Neuronal stem cell (in vitro differentiated cells): ENCODE measurements around the gene NFE2.
A peak's percentile ranks its signal among the peaks of the same experiment; 100 is the strongest.

ENCODE experiments used
- DNase-seq: peaks from one replicate; pipeline ENCODE4 v3.0.0-alpha.2; 2013; ENCODE audit warnings: low spot score
- H2AFZ ChIP-seq: one replicate; pipeline ENCODE4 v1.6.1; 2013; ENCODE audit warnings: mild to moderate bottlenecking, low read length, inconsistent platforms
- H2AK5ac ChIP-seq: 2 replicates; pipeline ENCODE4 v1.6.1; 2013; ENCODE audit warnings: low read depth, mild to moderate bottlenecking, inconsistent platforms, low read length, moderate library complexity, mixed read lengths
- H2BK120ac ChIP-seq: 2 replicates; pipeline ENCODE4 v1.6.1; 2013; ENCODE audit warnings: low read depth, mild to moderate bottlenecking, inconsistent platforms, low read length, moderate library complexity, mixed read lengths
- H2BK12ac ChIP-seq: one replicate; pipeline ENCODE4 v1.6.1; 2013; ENCODE audit warnings: low read length, inconsistent platforms
- H2BK15ac ChIP-seq: 2 replicates; pipeline ENCODE4 v1.6.1; 2013; ENCODE audit warnings: mild to moderate bottlenecking, low read length, inconsistent platforms, mixed read lengths
- H2BK5ac ChIP-seq: one replicate; pipeline ENCODE4 v1.6.1; 2013; ENCODE audit warnings: inconsistent platforms, mild to moderate bottlenecking, low read length, moderate library complexity
- H3K14ac ChIP-seq: one replicate; pipeline ENCODE4 v1.6.1; 2013; ENCODE audit warnings: low read length, inconsistent platforms
- H3K18ac ChIP-seq: 2 replicates; pipeline ENCODE4 v1.6.1; 2013; ENCODE audit warnings: low read length, inconsistent platforms
- H3K23ac ChIP-seq: 2 replicates; pipeline ENCODE4 v1.6.1; 2013; ENCODE audit warnings: low read depth, mild to moderate bottlenecking, mixed read lengths, low read length, inconsistent platforms; ENCODE audit not compliant: poor library complexity
- H3K27ac ChIP-seq: replicated peaks from 3 replicates; pipeline ENCODE4 v1.5.1; 2013; ENCODE audit warnings: low read length, inconsistent platforms
- H3K27me3 ChIP-seq, 3 experiments: 2 replicates each; pipeline ENCODE4 v1.6.1; 2013; ENCODE audit warnings: low read length in 3 of 3, mild to moderate bottlenecking in 2 of 3, inconsistent platforms in 1 of 3, low read depth in 1 of 3, mixed read lengths in 1 of 3, moderate library complexity in 1 of 3; ENCODE audit not compliant: control insufficient read depth in 3 of 3, insufficient read depth in 3 of 3
- H3K36me3 ChIP-seq, 2 donors: replicated peaks in 1 of 2; 2 replicates each; pipeline ENCODE4 v1.6.1; 2013; ENCODE audit warnings: low read length in 2 of 2; ENCODE audit not compliant: control insufficient read depth in 2 of 2, insufficient read depth in 2 of 2
- H3K4ac ChIP-seq: 2 replicates; pipeline ENCODE4 v1.6.1; 2013; ENCODE audit warnings: inconsistent platforms, mild to moderate bottlenecking, low read length, moderate library complexity
- H3K4me1 ChIP-seq, 2 donors: 1 replicate in 1 of 2; 2 replicates in 1 of 2; pipeline ENCODE4 v1.6.1; 2013; ENCODE audit warnings: low read length in 2 of 2, low read depth in 1 of 2; ENCODE audit not compliant: control insufficient read depth in 2 of 2, insufficient read depth in 1 of 2
- H3K4me2 ChIP-seq: one replicate; pipeline ENCODE4 v1.6.1; 2013; ENCODE audit warnings: mild to moderate bottlenecking, low read length, inconsistent platforms; ENCODE audit not compliant: insufficient read depth, poor library complexity, severe bottlenecking
- H3K4me3 ChIP-seq, 2 donors: 2 replicates each; pipeline ENCODE4 v1.5.1; 2013; ENCODE audit warnings: low read length in 2 of 2, mild to moderate bottlenecking in 2 of 2, inconsistent platforms in 1 of 2, moderate library complexity in 1 of 2
- H3K79me1 ChIP-seq: one replicate; pipeline ENCODE4 v1.6.1; 2013; ENCODE audit warnings: low read depth, mild to moderate bottlenecking, inconsistent platforms, low read length, moderate library complexity
- H3K9ac ChIP-seq: one replicate; pipeline ENCODE4 v1.6.1; 2013; ENCODE audit warnings: mild to moderate bottlenecking, low read depth, low read length, inconsistent platforms; ENCODE audit not compliant: poor library complexity
- H3K9me3 ChIP-seq, 2 donors: replicated peaks in 1 of 2; 2 replicates each; pipeline versions ENCODE3 to v1.6.1; 2013; ENCODE audit warnings: low read length in 2 of 2, mild to moderate bottlenecking in 2 of 2, inconsistent platforms in 1 of 2, low read depth in 1 of 2, mixed read lengths in 1 of 2, moderate library complexity in 1 of 2; ENCODE audit not compliant: control insufficient read depth in 2 of 2, insufficient read depth in 1 of 2
- H4K8ac ChIP-seq: one replicate; pipeline ENCODE4 v1.6.1; 2013; ENCODE audit warnings: low read depth, mild to moderate bottlenecking, inconsistent platforms, low read length, moderate library complexity
- H4K91ac ChIP-seq: one replicate; pipeline ENCODE4 v1.6.1; 2013; ENCODE audit warnings: low read length, low read depth, mild to moderate bottlenecking, inconsistent platforms; ENCODE audit not compliant: poor library complexity
- WGBS, 2 donors: extraction: QIAGEN DNeasy Blood & Tissue Kit; methylation state at CpG; one replicate each; pipeline ENCODE4 v1.1.7; 2013; ENCODE audit warnings: missing lambda C conversion rate in 2 of 2, mixed read lengths in 1 of 2; ENCODE audit not compliant: insufficient read length in 2 of 2, insufficient replicate concordance in 1 of 2; ENCODE audit errors: extremely low coverage in 2 of 2; 5-methylcytosine and 5-hydroxymethylcytosine counted together

NFE2 gene

DNA sequence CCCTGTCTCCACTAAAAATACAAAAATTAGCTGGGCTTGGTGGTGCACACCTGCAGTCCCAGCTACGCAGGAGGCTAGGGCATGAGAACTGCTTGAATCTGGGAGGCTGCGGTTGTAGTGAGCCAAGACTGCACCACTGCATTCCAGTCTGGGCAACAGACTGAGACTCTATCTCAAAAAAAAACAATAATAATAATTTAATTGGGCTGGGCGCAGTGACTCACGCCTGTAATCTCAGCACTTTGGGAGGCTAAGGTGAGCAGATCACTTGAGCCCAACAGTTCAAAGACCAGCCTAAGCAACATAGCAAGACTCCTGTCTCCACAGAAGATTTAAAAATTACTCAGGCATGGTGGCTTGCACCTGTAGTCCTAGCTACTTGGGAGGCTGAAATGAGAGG is 47.6 kb downstream of the NFE2 start:
- Histone ChIP-seq H2AK5ac (no peak overlapping the region), H3K79me1 (peaks cover 10% of the 10 kb centered on the region), H3K4me1 (peaks cover 11% of the 10 kb centered on the region in 2 donors), H3K9ac (no peak overlapping the region), H4K8ac (no peak overlapping the region), H3K14ac (no peak overlapping the region), H3K18ac (no peak overlapping the region), H3K4ac (no peak overlapping the region), H3K4me2 (no peak overlapping the region), H2BK12ac (no peak overlapping the region), H3K4me3 (no peak overlapping the region), H3K36me3 (peaks cover 42 to 94% of the 10 kb centered on the region in 2 donors), H2BK5ac (no peak overlapping the region), H4K91ac (no peak overlapping the region), H3K27me3 (no peaks in the 10 kb centered on the region), H3K27ac (peak overlapping the region; percentile 27), H3K23ac (no peak overlapping the region), H2AFZ (no peak overlapping the region), H2BK15ac (no peak overlapping the region), H3K9me3 (no peaks in the 10 kb centered on the region), H2BK120ac (no peak overlapping the region)
- DNase-seq, result no peak
- no CpG with 5 or more reads among the region's 4 CpGs for WGBS, 2 donors

DNA sequence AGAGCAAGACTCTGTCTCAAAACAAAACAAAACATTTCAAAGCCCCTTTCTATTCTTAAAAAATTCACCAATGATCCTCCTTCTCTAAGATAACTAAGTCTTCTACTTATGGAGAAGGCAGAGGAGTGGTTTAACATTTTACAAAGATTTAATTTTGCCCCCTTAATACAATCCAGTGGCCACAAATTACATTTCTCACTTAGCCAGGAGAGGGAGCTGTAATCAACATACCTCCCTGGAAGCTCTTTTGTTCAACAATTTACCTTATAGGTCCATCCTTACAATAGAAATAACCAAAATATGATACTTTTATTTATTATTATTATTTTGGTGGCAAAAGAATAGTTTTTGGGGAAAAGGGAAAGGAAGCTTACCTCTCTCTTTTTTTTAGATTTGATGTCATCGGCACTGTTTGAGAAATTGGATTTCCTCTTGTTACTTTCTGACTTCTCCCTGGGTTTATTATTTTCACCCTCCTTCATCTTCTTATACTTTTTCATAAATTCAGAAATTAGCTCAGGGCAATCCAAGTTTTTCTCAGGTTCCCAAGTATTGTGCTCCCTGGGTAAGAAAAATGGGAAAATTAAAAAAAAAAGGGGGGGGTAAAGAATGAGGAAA is 49.0 kb downstream of the NFE2 start:
- H2BK5ac ChIP-seq, result no peak overlapping the region
- no peak overlapping the region for H3K14ac ChIP-seq
- WGBS, 2 donors, result no CpG with 5 or more reads among the region's 1 CpG
- no peak overlapping the region for H3K23ac ChIP-seq
- H2BK15ac ChIP-seq, result no peak overlapping the region
- H4K91ac ChIP-seq, result no peak overlapping the region
- peaks cover 40 to 93% of the 10 kb centered on the region in 2 donors for H3K36me3 ChIP-seq
- H3K18ac ChIP-seq, result no peak overlapping the region
- H2AK5ac ChIP-seq, result no peak overlapping the region
- H3K4me2 ChIP-seq, result no peak overlapping the region
- H2AFZ ChIP-seq, result no peak overlapping the region
- H3K4me3 ChIP-seq, result no peak overlapping the region
- no peak for DNase-seq
- H3K27me3 ChIP-seq, result no peaks in the 10 kb centered on the region
- H3K79me1 ChIP-seq, result peaks cover 13% of the 10 kb centered on the region
- no peak overlapping the region for H2BK120ac ChIP-seq
- no peaks in the 10 kb centered on the region for H3K9me3 ChIP-seq
- H2BK12ac ChIP-seq, result no peak overlapping the region
- H3K4ac ChIP-seq, result no peak overlapping the region
- H3K4me1 ChIP-seq, result peaks cover 0 to 2% of the 10 kb centered on the region in 2 donors
- no peak overlapping the region for H4K8ac ChIP-seq
- H3K9ac ChIP-seq, result no peak overlapping the region
- no peak overlapping the region for H3K27ac ChIP-seq

DNA sequence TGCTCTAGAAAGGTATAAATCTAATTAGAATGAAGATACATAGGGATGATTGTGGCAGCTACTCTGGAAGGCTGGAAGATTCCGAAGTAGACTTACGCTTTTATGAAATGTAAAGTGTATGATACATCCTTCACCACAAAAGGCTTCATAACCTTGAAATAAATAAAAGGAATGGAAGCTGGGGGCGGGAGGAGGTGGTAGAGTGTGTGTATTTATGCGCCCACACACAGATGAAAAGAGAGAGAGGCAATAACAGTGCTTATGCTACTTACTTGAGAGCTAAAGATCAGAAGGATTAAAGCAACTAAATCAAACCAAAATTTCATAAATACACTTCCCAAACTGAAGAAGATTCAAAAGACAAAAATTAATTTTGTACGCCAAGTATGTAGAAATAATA is 51.3 kb downstream of the NFE2 start:
- no peak overlapping the region for H3K14ac ChIP-seq
- no peak overlapping the region for H2BK5ac ChIP-seq
- no peak overlapping the region for H3K9ac ChIP-seq
- H2BK12ac ChIP-seq, result no peak overlapping the region
- peaks cover 9% of the 10 kb centered on the region for H3K79me1 ChIP-seq
- H2AK5ac ChIP-seq, result no peak overlapping the region
- H3K4me3 ChIP-seq, result no peak overlapping the region
- H3K9me3 ChIP-seq, result no peaks in the 10 kb centered on the region
- H3K18ac ChIP-seq, result no peak overlapping the region
- DNase-seq, result no peak
- no peak overlapping the region for H4K91ac ChIP-seq
- H3K27ac ChIP-seq, result no peak overlapping the region
- H2BK15ac ChIP-seq, result no peak overlapping the region
- no peak overlapping the region for H2BK120ac ChIP-seq
- no peak overlapping the region for H2AFZ ChIP-seq
- peaks cover 35 to 94% of the 10 kb centered on the region in 2 donors for H3K36me3 ChIP-seq
- no peaks in the 10 kb centered on the region for H3K4me1 ChIP-seq
- no peak overlapping the region for H3K4me2 ChIP-seq
- no peak overlapping the region for H3K23ac ChIP-seq
- no peak overlapping the region for H3K4ac ChIP-seq
- H3K27me3 ChIP-seq, result no peaks in the 10 kb centered on the region
- WGBS, 2 donors, result no CpG with 5 or more reads among the region's 5 CpGs
- no peak overlapping the region for H4K8ac ChIP-seq

DNA sequence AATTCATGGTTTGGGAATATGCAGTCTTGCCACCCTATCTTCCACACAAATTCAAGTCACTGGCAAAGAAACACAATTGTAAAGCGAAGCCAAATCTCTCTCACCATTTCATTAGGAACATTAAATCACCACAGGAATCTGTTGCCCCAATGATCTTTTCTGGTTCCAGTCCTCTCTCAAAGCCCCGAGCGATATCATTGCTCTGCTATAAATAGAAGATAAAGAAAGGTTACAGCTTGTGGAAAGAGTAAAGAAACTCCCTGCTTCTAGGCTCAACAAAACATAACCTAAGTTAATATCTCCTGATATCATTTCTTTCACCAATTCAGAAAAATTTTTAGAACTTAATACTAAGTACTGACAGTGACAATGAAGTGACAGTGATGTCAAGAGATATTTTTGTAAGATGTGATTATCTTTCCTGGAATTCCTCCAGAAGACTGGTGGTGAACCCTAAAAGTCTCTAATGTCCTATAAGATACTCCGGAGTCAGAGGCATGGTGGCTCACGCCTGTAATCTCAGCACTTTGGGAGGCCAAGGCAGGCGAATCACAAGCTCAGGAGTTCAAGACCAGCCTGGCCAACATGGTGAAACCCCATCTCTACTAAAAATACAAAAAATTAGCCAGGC is 54.7 kb downstream of the NFE2 start:
- Histone ChIP-seq H3K36me3 (peaks cover 32 to 94% of the 10 kb centered on the region in 2 donors), H3K27ac (no peak overlapping the region), H2AFZ (no peak overlapping the region), H3K4me2 (no peak overlapping the region), H2BK12ac (no peak overlapping the region), H3K4me3 (no peak overlapping the region), H3K4me1 (no peaks in the 10 kb centered on the region), H3K4ac (no peak overlapping the region), H3K9ac (no peak overlapping the region), H4K8ac (no peak overlapping the region), H3K9me3 (no peaks in the 10 kb centered on the region), H3K14ac (no peak overlapping the region), H3K79me1 (peaks cover 5% of the 10 kb centered on the region), H2BK120ac (no peak overlapping the region), H3K18ac (no peak overlapping the region), H3K23ac (no peak overlapping the region), H4K91ac (no peak overlapping the region), H2BK5ac (no peak overlapping the region), H2BK15ac (no peak overlapping the region), H2AK5ac (no peak overlapping the region), H3K27me3 (no peaks in the 10 kb centered on the region)
- WGBS, 2 donors, result no CpG with 5 or more reads among the region's 6 CpGs
- DNase-seq, result no peak
